HG02852 (cell line): Measurements from ENCODE around the gene ZNF724.
A peak's percentile ranks its signal among the peaks of the same experiment; 100 is the strongest.
"Not testable (repeated sequence)": the region's sequence is repeated elsewhere in the genome, so short reads cannot be mapped to it uniquely, and the experiment has no call there.

Source experiments
- ATAC-seq: cut with Tn5 transposase; IDR thresholded peaks from one replicate; pipeline ENCODE4 v1.9.1; 2021; ENCODE audit warnings: mild to moderate bottlenecking, moderate library complexity; ENCODE audit not compliant: unreplicated experiment

Gene ZNF724

GRCh38 chr19:23249911-23250649 lies at the start of gene ZNF724:
Gene ZNF724 (minus strand): TSS chr19:23250394. CDS start chr19:23250242, 152 bp downstream.
- peak; percentile 97 for ATAC-seq

DNA sequence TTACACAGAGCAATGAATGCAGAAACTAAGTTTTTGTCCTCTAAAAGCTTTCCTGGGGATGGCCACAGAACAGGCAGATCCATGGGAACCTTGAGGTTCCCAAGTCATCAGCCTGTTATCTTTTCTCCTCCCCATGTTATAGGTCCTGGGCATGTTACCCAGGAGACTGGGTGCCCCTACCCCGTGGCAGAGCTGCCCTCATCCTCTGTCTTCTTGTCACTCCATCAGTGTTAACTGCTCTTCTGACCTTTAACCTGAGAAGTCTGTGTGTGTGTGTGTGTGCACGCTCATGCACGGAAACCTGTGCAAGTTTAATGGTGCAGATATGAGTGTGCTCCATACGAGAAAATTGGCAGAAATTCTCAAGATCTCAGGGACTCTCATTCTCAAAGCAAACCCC lies 43.9 kb upstream of the ZNF724 start:
- ATAC-seq: no peak

DNA sequence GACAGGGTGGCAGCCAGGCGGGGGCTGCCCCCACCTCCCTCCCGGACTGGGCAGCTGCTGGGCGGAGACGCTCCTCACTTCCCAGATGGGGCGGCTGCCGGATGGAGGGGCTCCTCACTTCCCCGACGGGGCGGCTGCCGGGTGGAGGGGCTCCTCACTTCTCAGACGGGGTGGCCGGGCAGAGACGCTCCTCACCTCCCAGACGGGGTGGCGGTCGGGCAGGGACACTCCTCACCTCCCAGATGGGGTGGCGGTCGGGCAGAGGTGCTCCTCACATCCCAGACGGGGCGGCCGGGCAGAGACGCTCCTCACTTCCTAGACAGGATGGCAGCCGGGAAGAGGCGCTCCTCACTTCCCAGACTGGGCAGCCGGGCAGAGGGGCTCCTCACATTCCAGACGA lies 39.8 kb upstream of the ZNF724 start:
- ATAC-seq: not testable (repeated sequence)

GRCh38 chr19:23287620-23288019 lies 37.4 kb upstream of the ZNF724 start:
- ATAC-seq: no peak

DNA sequence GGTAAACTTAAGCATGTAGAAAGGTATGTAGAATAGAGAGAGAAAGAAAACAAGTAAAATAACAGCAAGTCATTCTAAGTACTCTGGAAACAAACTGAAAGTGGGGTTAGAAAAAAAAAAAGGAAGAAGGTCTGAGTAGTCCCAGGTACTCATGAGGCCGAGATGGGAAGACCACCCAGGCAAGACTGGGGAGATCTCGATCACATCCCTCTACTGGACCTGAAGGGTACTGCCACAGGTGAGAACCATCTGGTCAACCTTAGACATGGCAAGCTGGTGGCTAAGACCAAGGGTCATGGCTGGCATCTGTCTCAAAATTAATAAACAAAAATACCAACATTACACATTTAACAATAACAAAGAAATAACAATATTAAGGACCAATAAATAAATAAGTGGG lies 36.3 kb upstream of the ZNF724 start:
- no peak for ATAC-seq

DNA sequence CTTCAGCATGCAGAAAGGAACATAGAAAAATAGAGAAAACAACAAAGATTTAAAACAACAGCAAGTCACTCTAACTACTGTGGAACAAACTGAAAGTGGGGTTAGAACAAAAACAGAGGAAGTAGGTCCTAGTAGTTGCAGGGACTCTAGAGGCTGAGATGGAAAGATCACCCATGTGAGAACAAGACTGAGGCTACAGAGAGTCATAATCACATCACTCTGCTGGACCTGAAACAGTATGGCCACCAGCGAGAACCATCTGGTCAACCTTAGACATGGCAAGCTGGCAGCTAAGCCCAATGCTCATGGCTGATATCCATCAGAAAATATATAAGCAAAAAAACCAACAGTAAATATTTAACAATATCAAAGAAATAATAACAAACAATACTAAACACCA lies 35.8 kb upstream of the ZNF724 start:
- ATAC-seq: no peak

DNA sequence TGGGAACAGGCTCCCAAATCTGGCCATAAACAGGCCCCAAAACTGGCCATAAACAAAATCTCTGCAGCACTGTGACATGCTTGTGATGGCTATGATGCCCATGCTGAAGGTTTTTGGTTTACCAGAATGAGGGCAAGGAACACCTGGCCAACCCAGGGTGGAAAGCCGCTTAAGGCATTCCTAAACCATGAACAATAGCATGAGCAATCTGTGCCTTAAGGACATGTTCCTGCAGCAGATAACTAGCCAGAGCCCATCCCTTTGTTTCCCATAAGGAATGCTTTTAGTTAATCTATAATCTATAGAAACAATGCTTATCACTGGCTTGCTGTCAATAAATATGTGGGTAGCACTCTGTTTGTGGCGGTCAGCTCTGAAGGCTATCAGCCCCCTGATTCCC lies 35.1 kb upstream of the ZNF724 start:
- ATAC-seq: not testable (repeated sequence)

- ATAC-seq: no peak
Observed at GRCh38 chr19:23283925-23284324, 33.7 kb upstream of the ZNF724 start.

- ATAC-seq: no peak
Observed at GRCh38 chr19:23281663-23282276, 31.6 kb upstream of the ZNF724 start.

- not testable (repeated sequence) for ATAC-seq
Observed at GRCh38 chr19:23278118-23278517, 27.9 kb upstream of the ZNF724 start.

DNA sequence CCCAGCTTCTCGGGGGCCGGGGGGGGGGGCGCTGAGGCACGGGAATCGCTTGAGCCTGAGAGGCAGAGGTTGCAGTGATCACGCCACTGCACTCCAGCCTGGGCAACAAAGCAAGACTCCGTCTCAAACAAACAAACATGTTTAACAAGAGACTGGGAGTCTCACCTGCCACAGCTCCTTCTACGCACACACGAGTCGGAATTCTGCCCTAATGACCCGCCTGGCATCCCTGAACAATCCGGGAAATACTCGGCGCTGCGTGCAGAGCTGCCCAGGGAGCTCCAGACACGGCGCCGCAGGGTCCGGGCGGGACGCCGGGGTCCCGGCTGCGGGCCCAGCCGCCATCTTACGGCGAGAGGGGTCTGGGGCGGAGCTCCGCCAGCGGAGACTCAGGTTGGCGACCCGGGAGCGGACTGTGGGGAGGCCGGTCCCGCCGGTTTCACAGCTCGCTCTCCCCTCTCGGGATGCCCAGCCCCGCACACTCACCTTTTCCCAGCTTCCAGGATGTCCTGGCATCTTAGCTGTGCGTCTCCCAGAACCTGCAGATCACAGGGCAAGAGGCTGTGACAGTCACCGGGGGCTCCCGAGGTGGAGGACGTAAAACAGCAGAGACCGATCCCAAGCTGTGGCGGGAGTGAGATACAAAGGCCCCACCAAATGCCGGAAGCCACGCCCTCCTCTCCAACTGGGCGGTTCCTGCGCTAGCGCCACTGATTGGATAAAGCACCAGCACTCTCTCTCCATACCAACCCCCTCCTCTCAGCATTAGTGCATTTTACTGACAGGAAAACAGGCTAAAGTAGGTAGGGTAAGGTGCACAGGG lies 23.6 kb upstream of the ZNF724 start:
- ATAC-seq: peak; percentile 99

- ATAC-seq: no peak
Observed at GRCh38 chr19:23273022-23273589, 22.9 kb upstream of the ZNF724 start.

DNA sequence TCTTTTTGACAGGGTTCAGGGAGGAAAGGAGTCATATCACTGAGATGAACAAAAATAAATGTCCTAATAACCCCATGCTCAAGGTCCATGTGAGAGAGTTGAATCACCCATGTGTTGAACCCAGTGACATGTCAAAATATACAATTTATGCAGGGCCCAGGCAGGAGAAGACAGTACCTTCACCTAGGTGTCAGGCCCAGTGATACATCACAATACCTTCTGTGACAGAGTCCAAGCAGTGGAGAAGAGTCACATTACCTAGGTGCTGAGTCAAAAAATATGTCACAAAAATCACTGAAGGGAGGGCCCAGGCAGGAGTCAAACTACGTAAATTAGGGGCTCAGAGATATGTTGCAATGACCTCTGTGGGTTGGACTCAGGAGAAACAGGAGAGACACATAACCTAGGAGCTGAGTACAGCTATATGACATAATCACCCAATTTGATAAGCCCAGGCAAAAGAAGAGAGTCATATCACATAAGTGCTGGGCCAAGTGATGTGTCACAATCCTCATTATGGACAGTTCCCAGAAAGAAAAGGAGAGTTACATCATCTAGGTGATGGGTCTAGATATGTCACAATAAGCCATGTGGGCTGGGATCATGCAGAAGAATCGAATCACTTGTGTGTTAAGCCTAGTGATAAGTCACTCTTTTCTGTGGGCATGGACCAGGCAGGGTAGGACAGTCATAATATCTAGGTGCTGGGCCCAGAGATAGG lies 13.8 kb upstream of the ZNF724 start:
- ATAC-seq: no peak

GRCh38 chr19:23263396-23263795 lies 13.2 kb upstream of the ZNF724 start:
- ATAC-seq: no peak

DNA sequence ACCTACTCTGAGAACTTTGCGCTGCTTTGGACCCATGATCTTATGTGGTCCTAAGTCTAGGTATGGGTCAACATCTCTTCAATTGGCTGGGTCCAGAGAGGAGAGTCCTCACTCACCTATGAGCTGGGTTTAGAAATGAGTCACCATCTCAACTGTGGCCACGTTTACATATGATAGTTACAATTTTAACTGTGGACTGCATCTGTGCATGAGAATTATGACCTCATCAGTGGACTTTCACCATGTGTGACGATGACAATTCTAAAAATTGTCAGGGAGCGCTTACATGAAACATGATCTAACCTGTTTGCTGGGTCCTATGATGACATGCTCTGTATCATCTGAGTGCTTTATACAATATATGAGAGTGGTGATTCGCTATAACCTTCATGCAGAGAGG lies 12.7 kb upstream of the ZNF724 start:
- ATAC-seq: no peak

DNA sequence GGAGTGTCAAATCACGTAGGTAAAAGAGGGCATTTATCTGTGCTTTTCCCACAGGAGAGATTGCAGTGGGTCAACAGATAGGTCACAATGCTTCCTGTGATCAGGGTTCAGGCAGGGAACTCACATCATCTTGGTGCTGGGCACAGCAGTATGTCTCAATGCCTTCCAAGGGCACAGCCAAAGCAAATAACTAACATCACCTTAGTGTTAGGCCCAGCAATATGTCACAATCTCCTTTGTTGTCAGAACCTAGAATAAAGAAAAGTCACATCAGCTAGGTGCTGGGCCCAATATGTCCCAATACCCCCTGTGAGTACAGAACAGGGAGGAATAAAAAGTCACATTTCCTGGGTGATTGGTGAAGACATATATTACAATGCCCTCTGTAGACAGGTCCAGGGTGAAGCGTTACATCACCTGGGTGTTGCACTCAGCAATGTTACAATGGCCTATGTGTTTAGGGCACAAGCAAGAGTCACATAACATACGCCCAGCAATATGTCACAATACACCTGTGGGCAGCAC lies 11.4 kb upstream of the ZNF724 start:
- no peak for ATAC-seq

DNA sequence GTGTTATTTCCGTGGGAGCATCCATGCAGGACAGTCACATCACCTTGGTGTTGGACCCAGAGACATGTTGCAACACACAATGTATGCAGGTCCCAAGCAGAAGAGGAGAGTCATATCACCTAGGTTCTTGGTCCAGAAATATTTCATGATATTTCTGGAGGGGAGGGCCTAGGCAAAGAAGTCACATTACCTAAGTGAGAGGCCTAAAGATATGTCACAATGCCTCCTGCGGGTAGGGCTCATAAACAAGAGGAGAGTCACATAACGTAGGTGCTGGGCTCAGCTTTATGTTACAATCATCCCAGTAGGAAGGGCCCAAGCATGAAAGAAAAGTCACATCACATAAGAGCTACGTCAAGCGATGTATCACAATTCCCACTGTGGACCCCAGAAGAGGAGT lies 10.8 kb upstream of the ZNF724 start:
- no peak for ATAC-seq

DNA sequence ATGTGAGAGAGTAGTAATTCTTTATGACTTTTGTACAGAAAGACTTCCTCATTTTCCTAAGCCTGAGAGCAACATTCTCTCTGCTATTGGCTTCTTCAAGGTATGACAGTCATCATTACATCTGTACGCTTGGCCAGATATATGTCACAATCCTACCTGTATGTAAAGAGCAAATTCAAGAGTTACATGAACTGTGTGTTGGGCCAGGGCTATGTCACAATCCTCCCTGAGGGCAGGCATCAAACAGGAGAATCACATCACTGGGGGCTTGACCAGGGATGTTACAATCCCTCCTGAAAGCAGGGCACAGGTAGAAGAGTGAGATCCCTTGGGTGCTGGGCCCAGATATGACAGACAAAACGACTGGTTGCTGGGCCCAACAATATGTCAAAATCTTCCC lies 9.8 kb upstream of the ZNF724 start:
- no peak for ATAC-seq

DNA sequence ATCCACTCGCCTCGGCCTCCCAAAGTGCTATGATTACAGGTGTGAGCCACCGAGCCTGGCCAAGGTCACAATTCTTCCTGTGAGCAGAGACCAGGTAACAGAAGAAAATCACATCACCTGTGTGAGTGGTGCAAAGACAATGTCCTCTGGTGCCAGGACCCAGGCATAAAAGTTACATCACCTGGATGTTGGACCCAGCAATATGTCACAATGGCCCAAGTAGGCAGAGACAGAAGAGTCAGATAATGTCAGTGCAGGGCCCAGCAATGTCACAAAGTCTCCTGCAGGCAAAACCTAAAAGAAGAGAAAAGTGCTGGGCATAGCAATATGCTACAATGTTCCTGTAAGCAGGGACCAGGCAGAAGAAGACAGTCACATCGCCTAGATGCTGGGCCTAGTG lies 5.5 kb upstream of the ZNF724 start:
- no peak for ATAC-seq

- ATAC-seq: no peak
Observed at GRCh38 chr19:23254141-23254910, 4.1 kb upstream of the ZNF724 start.
